Measurements from ENCODE around the gene CFAP90. TPM values are rescaled to one million over a fixed set of nuclear protein-coding genes. Genes with fewer than 3 reads are reported as not detected.

Gene CFAP90
- total and polyA plus RNA-seq, 12 donors = 0.03 to 0.26 TPM; not detected in 10

- 69 to 83% methylated on average over 9 of the region's 9 CpGs for WGBS, 2 donors
- Histone ChIP-seq H3K9me3 (no peaks in the 10 kb centered on the region), H3K36me3 (peaks cover 0 to 68% (median 22%) of the 10 kb centered on the region in 9 donors), H3K4me1 (peaks cover 2 to 47% (median 18%) of the 10 kb centered on the region in 9 donors), H3K4me3 (no peak overlapping the region), H3K27me3 (no peaks in the 10 kb centered on the region), H3K27ac (no peak overlapping the region)
- TF ChIP-seq CTCF (IDR thresholded peaks at IDR 0.05) = no peak
- DNase-seq (no peak), ATAC-seq (no peak)
- intact Hi-C loops (cut with DNase I) = no loop called here
Measured at GRCh38 chr5:7873216-7873615, 22.3 kb upstream of the CFAP90 start.

- no peak for DNase-seq
- no peak for ATAC-seq
- TF ChIP-seq CTCF (IDR thresholded peaks at IDR 0.05) = no peak
- Histone ChIP-seq H3K4me1 (peaks cover 2 to 47% (median 22%) of the 10 kb centered on the region in 9 donors), H3K27me3 (no peaks in the 10 kb centered on the region), H3K36me3 (peaks cover 0 to 62% (median 18%) of the 10 kb centered on the region in 9 donors), H3K27ac (no peak overlapping the region), H3K9me3 (no peaks in the 10 kb centered on the region), H3K4me3 (no peak overlapping the region)
- intact Hi-C loops (cut with DNase I) = no loop called here
- 70 to 75% methylated on average over 4 of the region's 4 CpGs for WGBS, 2 donors
Measured at GRCh38 chr5:7872517-7873130, 21.7 kb upstream of the CFAP90 start.

- no peak for ATAC-seq
- peaks cover 0 to 57% (median 12%) of the 10 kb centered on the region in 9 donors for H3K36me3 ChIP-seq
- no peak for TF ChIP-seq CTCF (IDR thresholded peaks at IDR 0.05)
- H3K4me1 ChIP-seq = peaks cover 2 to 51% (median 26%) of the 10 kb centered on the region in 9 donors
- 74 to 85% methylated on average over 2 of the region's 2 CpGs for WGBS, 2 donors
- H3K27me3 ChIP-seq = no peaks in the 10 kb centered on the region
- no peak for DNase-seq
- H3K27ac ChIP-seq = no peak overlapping the region
- H3K4me3 ChIP-seq = no peak overlapping the region
- intact Hi-C loops (cut with DNase I) = no loop called here
- no peaks in the 10 kb centered on the region for H3K9me3 ChIP-seq
Measured at GRCh38 chr5:7871653-7872052, 20.7 kb upstream of the CFAP90 start.

GRCh38 chr5:7869474-7870136 is 18.7 kb upstream of the CFAP90 start:
- peaks cover 0 to 54% (median 4%) of the 10 kb centered on the region in 9 donors for H3K36me3 ChIP-seq
- peak; percentile 28 to 81 (median 53) for ATAC-seq
- 1% methylated on average over 41 of the region's 41 CpGs for WGBS, 2 donors

More at GRCh38 chr5:7869474-7870136, 18.7 kb upstream of the CFAP90 start:
- Histone ChIP-seq H3K4me1 (peaks cover 2 to 54% (median 36%) of the 10 kb centered on the region in 9 donors), H3K27ac (peak overlapping the region; percentile 17 to 94 (median 85)), H3K9me3 (no peaks in the 10 kb centered on the region), H3K27me3 (no peaks in the 10 kb centered on the region), H3K4me3 (peak overlapping the region; percentile 63 to 99 (median 97))
- DNase-seq = peak; percentile 7 to 23
- intact Hi-C loops (cut with DNase I) = no loop called here
- TF ChIP-seq CTCF (IDR thresholded peaks at IDR 0.05) = no peak

Data from heart right ventricle (tissue), 16 donors.